Stimulated activated CD8-positive, alpha-beta memory T cell treated with anti-CD3 and anti-CD28 coated beads, Interleukin-4, amount 100 ng/mL, for 1 hour (primary cell): ENCODE results near the gene TNRC6A.
"Not testable (repeated sequence)": the region's sequence is repeated elsewhere in the genome, so short reads cannot be mapped to it uniquely, and the experiment has no call there.

ENCODE experiments used
- DNase-seq, 2 donors: peaks; one replicate each; pipeline ENCODE4 v3.0.0-alpha.2; 2020; ENCODE audit warnings: low read depth in 2 of 2, low spot score in 1 of 2

The TNRC6A gene

GRCh38 chr16:24729243-24729950, at the start of gene TNRC6A:
TSS of gene TNRC6A (plus strand) at chr16:24729651. CDS start at chr16:24729842, 191 bp downstream.
- peak; percentile 47 to 56 for DNase-seq

- DNase-seq, result no peak
Measured at GRCh38 chr16:24681793-24682192, 47.7 kb upstream of the TNRC6A start.

GRCh38 chr16:24683250-24683649, 46.2 kb upstream of the TNRC6A start:
- DNase-seq, result no peak

GRCh38 chr16:24683847-24684493, 45.5 kb upstream of the TNRC6A start:
- DNase-seq, result no peak

- DNase-seq, result no peak
Measured at GRCh38 chr16:24685539-24686432, 43.7 kb upstream of the TNRC6A start.

GRCh38 chr16:24686678-24687077, 42.8 kb upstream of the TNRC6A start:
- no peak for DNase-seq

GRCh38 chr16:24688359-24688758, 41.1 kb upstream of the TNRC6A start:
- no peak for DNase-seq

- DNase-seq, result no peak
Measured at GRCh38 chr16:24689128-24689527, 40.3 kb upstream of the TNRC6A start.

GRCh38 chr16:24692854-24693253, 36.6 kb upstream of the TNRC6A start:
- DNase-seq, result no peak

GRCh38 chr16:24694931-24695330, 34.5 kb upstream of the TNRC6A start:
- DNase-seq, result no peak

- DNase-seq, result no peak
Measured at GRCh38 chr16:24696699-24697098, 32.8 kb upstream of the TNRC6A start.

- no peak for DNase-seq
Measured at GRCh38 chr16:24698308-24698707, 31.1 kb upstream of the TNRC6A start.

- no peak for DNase-seq
Measured at GRCh38 chr16:24699151-24699723, 30.2 kb upstream of the TNRC6A start.

- DNase-seq, result no peak
Measured at GRCh38 chr16:24700549-24701392, 28.7 kb upstream of the TNRC6A start.

- DNase-seq, result no peak
Measured at GRCh38 chr16:24701521-24701951, 27.9 kb upstream of the TNRC6A start.

GRCh38 chr16:24707760-24708159, 21.7 kb upstream of the TNRC6A start:
- DNase-seq, result not testable (repeated sequence)

- no peak for DNase-seq
Measured at GRCh38 chr16:24713379-24713778, 16.1 kb upstream of the TNRC6A start.

GRCh38 chr16:24717411-24717810, 12.0 kb upstream of the TNRC6A start:
- no peak for DNase-seq

GRCh38 chr16:24718967-24719521, 10.4 kb upstream of the TNRC6A start:
- DNase-seq, result no peak

GRCh38 chr16:24721830-24722238, 7.6 kb upstream of the TNRC6A start:
- DNase-seq, result no peak
